Astrocyte of the cerebellum (primary cell): ENCODE data around the gene DEFB129.
"Not testable (repeated sequence)": the region's sequence is repeated elsewhere in the genome, so short reads cannot be mapped to it uniquely, and the experiment has no call there.

Experiments used
- DNase-seq: peaks from one replicate; pipeline ENCODE4 v3.0.0-alpha.2; 2011; ENCODE audit warnings: low read depth
- H3K4me3 ChIP-seq: 2 replicates; pipeline ENCODE4 v1.5.1; 2011; ENCODE audit warnings: mild to moderate bottlenecking, low read depth, low read length, moderate library complexity
- in situ Hi-C: cut with HindIII; loops from 2 replicates; pipeline ENCODE4 v1.10.0; 2017; ENCODE audit warnings: low sequenced_read_pairs
- TF ChIP-seq, protein P1 (sequence below): IDR thresholded peaks from 2 replicates; pipeline ENCODE4 v1.5.1; 2012; ENCODE audit warnings: low read length, low read depth, moderate library complexity, mild to moderate bottlenecking; ENCODE audit errors: missing control alignments

Gene DEFB129

DNA sequence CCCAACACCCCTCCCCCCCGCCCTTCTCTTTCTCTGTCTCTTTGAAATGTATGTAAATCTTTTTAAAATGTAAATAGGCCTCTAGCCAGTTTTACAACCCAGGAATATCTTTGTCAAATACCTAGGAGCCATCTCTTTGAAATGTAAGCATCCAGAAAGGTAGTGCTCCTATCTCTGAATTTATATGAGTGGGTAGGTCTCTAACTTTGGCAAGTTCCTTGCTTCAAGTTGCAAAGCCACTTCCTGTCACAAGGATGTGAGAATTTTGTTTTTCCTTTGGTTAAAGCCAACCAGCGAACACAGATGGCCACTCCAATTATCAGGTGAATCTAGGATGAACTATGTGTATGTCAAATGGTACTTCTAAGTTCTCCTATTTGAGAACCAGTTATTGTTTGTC lies 24.3 kb downstream of the DEFB129 start:
- TF ChIP-seq, protein P1, sequence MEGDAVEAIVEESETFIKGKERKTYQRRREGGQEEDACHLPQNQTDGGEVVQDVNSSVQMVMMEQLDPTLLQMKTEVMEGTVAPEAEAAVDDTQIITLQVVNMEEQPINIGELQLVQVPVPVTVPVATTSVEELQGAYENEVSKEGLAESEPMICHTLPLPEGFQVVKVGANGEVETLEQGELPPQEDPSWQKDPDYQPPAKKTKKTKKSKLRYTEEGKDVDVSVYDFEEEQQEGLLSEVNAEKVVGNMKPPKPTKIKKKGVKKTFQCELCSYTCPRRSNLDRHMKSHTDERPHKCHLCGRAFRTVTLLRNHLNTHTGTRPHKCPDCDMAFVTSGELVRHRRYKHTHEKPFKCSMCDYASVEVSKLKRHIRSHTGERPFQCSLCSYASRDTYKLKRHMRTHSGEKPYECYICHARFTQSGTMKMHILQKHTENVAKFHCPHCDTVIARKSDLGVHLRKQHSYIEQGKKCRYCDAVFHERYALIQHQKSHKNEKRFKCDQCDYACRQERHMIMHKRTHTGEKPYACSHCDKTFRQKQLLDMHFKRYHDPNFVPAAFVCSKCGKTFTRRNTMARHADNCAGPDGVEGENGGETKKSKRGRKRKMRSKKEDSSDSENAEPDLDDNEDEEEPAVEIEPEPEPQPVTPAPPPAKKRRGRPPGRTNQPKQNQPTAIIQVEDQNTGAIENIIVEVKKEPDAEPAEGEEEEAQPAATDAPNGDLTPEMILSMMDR = no peak
- in situ Hi-C loops = no loop called here
- H3K4me3 ChIP-seq = no peak overlapping the region
- DNase-seq = no peak

GRCh38 chr20:252801-253200 lies 25.7 kb downstream of the DEFB129 start:
- DNase-seq = no peak
- TF ChIP-seq, protein P1 = no peak
- H3K4me3 ChIP-seq = no peak overlapping the region
- in situ Hi-C loops = no loop called here

- in situ Hi-C loops, H3K4me3 ChIP-seq, DNase-seq: not testable (repeated sequence)
These were observed 26.4 kb downstream of the DEFB129 start for GRCh38 chr20:253447-253846.

- in situ Hi-C loops = no loop called here
- TF ChIP-seq, protein P1 = no peak
- no peak within 1 kb of the TSS for H3K4me3 ChIP-seq
- no peak for DNase-seq
These were observed 30.4 kb downstream of the DEFB129 start, which contains the start of gene DEFB132 for GRCh38 chr20:257419-257818. DEFB132 (plus strand) TSS chr20:257724; CDS start chr20:257779, 55 bp downstream.

DNA sequence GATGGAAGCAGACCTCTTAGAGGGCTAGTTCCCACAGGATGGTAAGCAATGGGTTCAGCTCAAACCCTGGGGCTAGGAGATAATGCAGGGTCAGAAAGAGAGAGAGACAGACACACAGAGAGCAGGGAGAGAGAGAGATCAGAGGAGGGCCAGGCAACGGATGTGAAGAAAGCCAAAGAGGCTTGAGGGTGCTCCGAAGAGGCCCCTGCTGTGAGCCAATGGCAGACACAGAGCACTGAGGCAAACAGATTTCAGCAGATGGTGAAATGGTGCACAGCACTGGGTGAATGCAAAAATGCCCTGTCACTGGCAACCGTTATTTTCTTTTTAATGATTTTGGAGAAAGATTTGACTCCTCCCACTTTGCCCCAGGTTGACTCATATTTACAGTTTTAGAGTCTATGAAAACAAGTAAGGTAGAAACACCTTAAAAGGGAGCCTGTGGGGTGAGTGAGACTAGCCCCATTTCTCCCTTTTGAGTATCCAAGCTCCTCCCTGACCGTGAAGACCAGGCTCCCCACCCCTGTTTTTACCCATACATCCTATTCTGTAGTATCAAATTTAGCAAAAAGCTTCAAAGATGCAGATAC lies 31.3 kb downstream of the DEFB129 start:
- TF ChIP-seq, protein P1 = no peak
- no peak for DNase-seq
- H3K4me3 ChIP-seq = no peak overlapping the region
- in situ Hi-C loops = no loop called here

GRCh38 chr20:258963-259362 lies 31.9 kb downstream of the DEFB129 start:
- in situ Hi-C loops = no loop called here
- no peak overlapping the region for H3K4me3 ChIP-seq
- TF ChIP-seq, protein P1 = peak; percentile 19
- DNase-seq = no peak

- no peak for DNase-seq
- TF ChIP-seq, protein P1 = no peak
- in situ Hi-C loops = loop anchor here (5.0 kb wide), 1 partner anchor 72 kb away; no protein-coding TSS in a partner anchor
- H3K4me3 ChIP-seq = no peak overlapping the region
These were observed 32.9 kb downstream of the DEFB129 start for GRCh38 chr20:259981-260380.
